Testis (tissue), 2 donors: ENCODE data around the gene DNAH10.

Experiments used
- CTCF ChIP-seq, 3 experiments: fragments of 450-650 bp in 2 of 3; fragments of 200-600 bp in 1 of 3; sonication (generic) in 1 of 3; IDR thresholded peaks; one replicate each; pipeline ENCODE4 v1.5.1; 2016 to 2019; ENCODE audit warnings: antibody characterized with exemption in 3 of 3, mild to moderate bottlenecking in 2 of 3, moderate library complexity in 1 of 3
- POLR2A ChIP-seq: fragments of 450-650 bp; IDR thresholded peaks from one replicate; pipeline ENCODE4 v1.6.1; 2017; ENCODE audit warnings: antibody characterized with exemption, mild to moderate bottlenecking, moderate library complexity

DNA sequence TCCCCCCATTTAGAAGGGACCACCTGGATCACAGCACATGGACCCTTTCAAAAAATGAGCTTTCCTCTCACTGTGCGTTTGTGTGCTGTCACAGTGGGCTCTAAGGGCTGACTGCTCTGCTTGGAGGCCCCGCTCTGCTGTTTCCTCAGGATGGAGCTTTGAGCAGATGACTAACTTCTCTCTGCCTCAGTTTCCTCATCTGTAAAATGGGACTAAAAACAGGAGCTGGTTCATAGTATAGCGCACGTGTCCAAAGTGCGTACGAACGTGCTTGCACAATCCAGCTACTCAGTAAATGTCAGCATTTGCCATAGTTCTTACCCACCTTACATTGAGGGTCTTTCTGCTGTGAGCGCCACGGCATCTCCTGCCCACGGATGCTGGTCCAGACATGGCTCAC lies 12.7 kb upstream of the DNAH10 start:
- TF ChIP-seq CTCF (IDR thresholded peaks at IDR 0.05) (no peak), POLR2A (no peak)
